ENCODE results near the gene FOXA2.

The FOXA2 gene

DNA sequence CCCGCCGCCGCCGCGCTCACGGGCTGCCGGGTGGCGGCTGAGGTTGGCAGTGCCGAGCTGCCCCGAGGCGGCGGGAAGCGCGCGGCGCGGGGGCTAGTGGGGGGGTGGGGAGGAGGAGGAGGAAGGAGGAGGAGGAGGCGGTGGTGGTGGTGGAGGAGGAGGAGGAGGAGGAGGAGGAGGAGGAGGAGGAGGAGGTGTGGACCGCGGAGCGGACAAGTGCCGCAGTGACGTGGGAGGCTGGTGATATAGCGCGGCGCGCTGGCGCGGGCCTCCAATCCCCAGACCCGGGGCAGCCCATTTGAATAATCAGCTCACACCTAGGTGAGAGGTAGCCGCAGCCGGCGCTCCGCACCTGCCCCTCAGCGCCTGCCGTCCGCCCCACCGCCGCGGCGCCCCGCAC, at the start of gene FOXA2:
TSS of gene FOXA2 (minus strand) at position 51 of the 400 bp plus-strand sequence. CDS start 294 bp downstream, outside the sequence.
- no peak within 1 kb of the TSS for H3K9ac ChIP-seq (ENCODE audit: low read length)
- H4K20me1 ChIP-seq (ENCODE audit: insufficient read depth, low read length): no peaks in the 10 kb centered on the region
- no peaks in the 10 kb centered on the region for H3K79me2 ChIP-seq (ENCODE audit: insufficient read depth, low read length)
- H3K4me3 ChIP-seq (ENCODE audit: low read depth, low read length, poor library complexity, severe bottlenecking): no peak within 1 kb of the TSS
- no peak within 1 kb of the TSS for H3K4me2 ChIP-seq (ENCODE audit: low read length)
- no peaks in the 10 kb centered on the region for H3K4me1 ChIP-seq (ENCODE audit: insufficient read depth, low read length, severe bottlenecking)
- H3K9me3 ChIP-seq (ENCODE audit: low read length): no peaks in the 10 kb centered on the region
- no peaks in the 10 kb centered on the region for H3K9me2 ChIP-seq (ENCODE audit: low read depth, low read length)
- no peaks in the 10 kb centered on the region for H3K36me3 ChIP-seq (ENCODE audit: insufficient read depth, low read length)
- no peak within 1 kb of the TSS for H3K27ac ChIP-seq (ENCODE audit: low read depth, low read length, poor library complexity, severe bottlenecking)
- no peak for TF ChIP-seq EZH2 (IDR thresholded peaks at IDR 0.05; ENCODE audit: borderline replicate concordance, low read length)
- TF ChIP-seq, protein P1, sequence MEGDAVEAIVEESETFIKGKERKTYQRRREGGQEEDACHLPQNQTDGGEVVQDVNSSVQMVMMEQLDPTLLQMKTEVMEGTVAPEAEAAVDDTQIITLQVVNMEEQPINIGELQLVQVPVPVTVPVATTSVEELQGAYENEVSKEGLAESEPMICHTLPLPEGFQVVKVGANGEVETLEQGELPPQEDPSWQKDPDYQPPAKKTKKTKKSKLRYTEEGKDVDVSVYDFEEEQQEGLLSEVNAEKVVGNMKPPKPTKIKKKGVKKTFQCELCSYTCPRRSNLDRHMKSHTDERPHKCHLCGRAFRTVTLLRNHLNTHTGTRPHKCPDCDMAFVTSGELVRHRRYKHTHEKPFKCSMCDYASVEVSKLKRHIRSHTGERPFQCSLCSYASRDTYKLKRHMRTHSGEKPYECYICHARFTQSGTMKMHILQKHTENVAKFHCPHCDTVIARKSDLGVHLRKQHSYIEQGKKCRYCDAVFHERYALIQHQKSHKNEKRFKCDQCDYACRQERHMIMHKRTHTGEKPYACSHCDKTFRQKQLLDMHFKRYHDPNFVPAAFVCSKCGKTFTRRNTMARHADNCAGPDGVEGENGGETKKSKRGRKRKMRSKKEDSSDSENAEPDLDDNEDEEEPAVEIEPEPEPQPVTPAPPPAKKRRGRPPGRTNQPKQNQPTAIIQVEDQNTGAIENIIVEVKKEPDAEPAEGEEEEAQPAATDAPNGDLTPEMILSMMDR (IDR thresholded peaks at IDR 0.05; ENCODE audit: low read length): no peak
- H3F3A ChIP-seq (ENCODE audit: insufficient read depth, low read length): no peaks in the 10 kb centered on the region
- no peaks in the 10 kb centered on the region for H3K27me3 ChIP-seq (ENCODE audit: insufficient read depth, low read length)
- no peak within 1 kb of the TSS for H2AFZ ChIP-seq (ENCODE audit: low read length)

DNA sequence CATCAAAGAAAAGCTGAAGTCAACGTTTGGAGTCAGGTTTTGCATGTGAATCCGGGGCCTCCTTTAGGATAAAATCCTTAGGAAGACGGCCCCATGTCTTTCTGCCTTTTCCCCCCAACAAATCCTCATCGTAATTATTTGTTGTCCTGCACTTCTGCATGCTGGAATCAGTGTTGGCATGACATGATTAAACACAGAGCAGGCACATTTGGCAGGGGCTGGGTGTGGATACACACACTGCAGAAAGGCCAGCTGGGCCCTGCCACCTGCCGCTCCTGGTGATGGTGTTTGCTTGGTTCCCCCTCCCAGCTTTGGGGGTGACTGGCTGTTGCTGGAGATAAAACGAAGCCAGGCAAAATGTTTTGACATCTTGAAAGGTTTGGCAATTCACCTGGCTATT, 46.3 kb upstream of the FOXA2 start:
- Histone ChIP-seq H3K4me2 (ENCODE audit: low read length) (no peak overlapping the region), H3K9me3 (ENCODE audit: low read length) (no peaks in the 10 kb centered on the region), H3K4me1 (ENCODE audit: insufficient read depth, low read length, severe bottlenecking) (no peaks in the 10 kb centered on the region), H4K20me1 (ENCODE audit: insufficient read depth, low read length) (no peaks in the 10 kb centered on the region), H3K4me3 (ENCODE audit: low read depth, low read length, poor library complexity, severe bottlenecking) (no peak overlapping the region), H3K36me3 (ENCODE audit: insufficient read depth, low read length) (no peaks in the 10 kb centered on the region), H3K27ac (ENCODE audit: low read depth, low read length, poor library complexity, severe bottlenecking) (no peak overlapping the region), H3F3A (ENCODE audit: insufficient read depth, low read length) (no peaks in the 10 kb centered on the region), H2AFZ (ENCODE audit: low read length) (no peak overlapping the region), H3K27me3 (ENCODE audit: insufficient read depth, low read length) (no peaks in the 10 kb centered on the region), H3K9ac (ENCODE audit: low read length) (no peak overlapping the region), H3K9me2 (ENCODE audit: low read depth, low read length) (no peaks in the 10 kb centered on the region), H3K79me2 (ENCODE audit: insufficient read depth, low read length) (no peaks in the 10 kb centered on the region)
- no peak for TF ChIP-seq EZH2 (IDR thresholded peaks at IDR 0.05; ENCODE audit: borderline replicate concordance, low read length)
- TF ChIP-seq, protein P1 (IDR thresholded peaks at IDR 0.05; ENCODE audit: low read length): no peak

DNA sequence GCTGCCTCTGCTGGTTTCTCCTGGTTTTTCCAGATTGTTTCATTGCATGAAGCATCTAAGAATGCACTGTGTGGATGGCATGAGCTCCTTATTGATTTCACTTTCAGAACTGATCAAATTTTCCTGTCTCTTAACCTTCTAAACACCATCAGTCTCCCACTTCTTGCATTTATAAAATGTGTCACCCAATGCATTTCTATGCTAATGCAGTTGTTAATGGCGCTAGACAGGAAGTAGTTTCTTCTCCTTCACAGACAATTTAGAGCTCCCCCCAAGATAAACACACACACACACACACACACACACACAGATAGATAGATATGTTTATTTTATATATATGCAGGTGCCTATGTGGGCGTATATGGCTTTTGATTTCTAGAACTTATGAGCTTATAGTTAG, 45.6 kb upstream of the FOXA2 start:
- Histone ChIP-seq H3K4me3 (ENCODE audit: low read depth, low read length, poor library complexity, severe bottlenecking) (no peak overlapping the region), H3K27ac (ENCODE audit: low read depth, low read length, poor library complexity, severe bottlenecking) (no peak overlapping the region), H3K4me2 (ENCODE audit: low read length) (no peak overlapping the region), H3K9ac (ENCODE audit: low read length) (no peak overlapping the region), H3K36me3 (ENCODE audit: insufficient read depth, low read length) (no peaks in the 10 kb centered on the region), H3F3A (ENCODE audit: insufficient read depth, low read length) (no peaks in the 10 kb centered on the region), H4K20me1 (ENCODE audit: insufficient read depth, low read length) (no peaks in the 10 kb centered on the region), H3K4me1 (ENCODE audit: insufficient read depth, low read length, severe bottlenecking) (no peaks in the 10 kb centered on the region), H3K27me3 (ENCODE audit: insufficient read depth, low read length) (no peaks in the 10 kb centered on the region), H3K79me2 (ENCODE audit: insufficient read depth, low read length) (no peaks in the 10 kb centered on the region), H2AFZ (ENCODE audit: low read length) (no peak overlapping the region), H3K9me3 (ENCODE audit: low read length) (no peaks in the 10 kb centered on the region), H3K9me2 (ENCODE audit: low read depth, low read length) (no peaks in the 10 kb centered on the region)
- TF ChIP-seq, protein P1 (IDR thresholded peaks at IDR 0.05; ENCODE audit: low read length): no peak
- no peak for TF ChIP-seq EZH2 (IDR thresholded peaks at IDR 0.05; ENCODE audit: borderline replicate concordance, low read length)
